H4 (cell line): Measurements from ENCODE around the gene CLDN16. TPM values are rescaled to one million over a fixed set of nuclear protein-coding genes. Genes with fewer than 3 reads are reported as not detected.

Source experiments
- DNase-seq: peaks from one replicate; pipeline ENCODE4 v3.0.0-alpha.2; 2015; ENCODE audit warnings: low spot score
- total RNA-seq: library from RNA; depleted of rRNA; stranded (reverse); fragments of >200 nt; shearing (Covaris generic); gene quantifications from 2 replicates; pipeline ENCODE4 v1.2.3, GENCODE V29; 2014; rRNA removed

Gene CLDN16
- 0.15 TPM in 1 of 2 replicates, not detected in the other for total RNA-seq

- no peak for DNase-seq
These were observed at the start of gene CLDN16 for GRCh38 chr3:190387578-190388213. Gene CLDN16 (plus strand): TSS chr3:190388163. CDS start chr3:190388330, 167 bp downstream.

- peak; percentile 17 for DNase-seq
These were observed 49.2 kb upstream of the CLDN16 start for GRCh38 chr3:190338717-190339116.

GRCh38 chr3:190339130-190339529, 48.8 kb upstream of the CLDN16 start:
- DNase-seq: peak; percentile 58

- DNase-seq: no peak
These were observed 47.9 kb upstream of the CLDN16 start for GRCh38 chr3:190340071-190340470.

- peak; percentile 81 for DNase-seq
These were observed 42.7 kb upstream of the CLDN16 start for GRCh38 chr3:190345027-190345821.

- DNase-seq: peak; percentile 19
These were observed 42.1 kb upstream of the CLDN16 start for GRCh38 chr3:190345878-190346277.

- DNase-seq: no peak
These were observed 41.4 kb upstream of the CLDN16 start for GRCh38 chr3:190346541-190346940.

GRCh38 chr3:190352861-190353457, 35.0 kb upstream of the CLDN16 start:
- DNase-seq: no peak

- DNase-seq: no peak
These were observed 31.7 kb upstream of the CLDN16 start for GRCh38 chr3:190356246-190356645.

- DNase-seq: no peak
These were observed 30.5 kb upstream of the CLDN16 start for GRCh38 chr3:190357468-190357867.

- DNase-seq: no peak
These were observed 28.1 kb upstream of the CLDN16 start for GRCh38 chr3:190359813-190360212.

GRCh38 chr3:190360228-190360627, 27.7 kb upstream of the CLDN16 start:
- no peak for DNase-seq

GRCh38 chr3:190361791-190362190, 26.2 kb upstream of the CLDN16 start:
- no peak for DNase-seq

- no peak for DNase-seq
These were observed 25.7 kb upstream of the CLDN16 start for GRCh38 chr3:190362258-190362657.

- no peak for DNase-seq
These were observed 21.8 kb upstream of the CLDN16 start for GRCh38 chr3:190366133-190366532.

- DNase-seq: no peak
These were observed 19.1 kb upstream of the CLDN16 start for GRCh38 chr3:190368881-190369280.

GRCh38 chr3:190369668-190370295, 18.2 kb upstream of the CLDN16 start:
- DNase-seq: no peak

- no peak for DNase-seq
These were observed 17.6 kb upstream of the CLDN16 start for GRCh38 chr3:190370369-190370768.

- DNase-seq: no peak
These were observed 16.8 kb upstream of the CLDN16 start for GRCh38 chr3:190371152-190371551.

- no peak for DNase-seq
These were observed 12.7 kb upstream of the CLDN16 start for GRCh38 chr3:190375246-190375645.

- no peak for DNase-seq
These were observed 12.3 kb upstream of the CLDN16 start for GRCh38 chr3:190375671-190376070.

- no peak for DNase-seq
These were observed 9.6 kb upstream of the CLDN16 start for GRCh38 chr3:190378240-190378891.
